GM12878 (cell line): ENCODE measurements around the gene PRPF6.

Experiments used
- ATF3 ChIP-seq: IDR thresholded peaks from 2 replicates; pipeline ENCODE4 v1.6.1; 2011; ENCODE audit warnings: low read depth, mild to moderate bottlenecking, low read length, moderate library complexity, borderline replicate concordance; ENCODE audit errors: extremely low read depth
- BHLHE40 ChIP-seq, 2 experiments: fragments of 450-650 bp in 1 of 2; IDR thresholded peaks; 2 replicates each; pipeline ENCODE4 v1.6.1; 2011 to 2017; ENCODE audit warnings: low read depth in 2 of 2, borderline replicate concordance in 1 of 2, improper control_type of control experiment in 1 of 2, low read length in 1 of 2, mild to moderate bottlenecking in 1 of 2
- CTCF ChIP-seq, 3 experiments: IDR thresholded peaks in 2 of 3; conservative IDR thresholded peaks in 1 of 3; 2 replicates each; pipeline ENCODE4 v1.5.1; 2011; ENCODE audit warnings: low read depth in 3 of 3, low read length in 3 of 3, mild to moderate bottlenecking in 3 of 3, control low read depth in 2 of 3, moderate library complexity in 2 of 3, inconsistent platforms in 1 of 3, mixed read lengths in 1 of 3; ENCODE audit not compliant: control insufficient read depth in 2 of 3, insufficient read depth in 1 of 3; ENCODE audit errors: extremely low read depth in 1 of 3
- EP300 ChIP-seq, 2 experiments: fragments of 150-350 bp in 1 of 2; IDR thresholded peaks; 2 replicates each; pipeline ENCODE4 v1.6.1; 2011 to 2012; ENCODE audit warnings: low read depth in 2 of 2, low read length in 2 of 2, borderline replicate concordance in 1 of 2, improper control_type of control experiment in 1 of 2, inconsistent platforms in 1 of 2; ENCODE audit not compliant: control insufficient read depth in 1 of 2
- ESRRA ChIP-seq: IDR thresholded peaks from 2 replicates; pipeline ENCODE4 v1.6.1; 2012; ENCODE audit warnings: mild to moderate bottlenecking, low read length, improper control_type of control experiment

- TF ChIP-seq CTCF (IDR thresholded peaks at IDR 0.05 in 2 of 3, conservative IDR thresholded peaks at IDR 0.05 in 1 of 3; ENCODE audit: control insufficient read depth in 2 of 3, extremely low read depth in 1 of 3, insufficient read depth in 1 of 3, low read depth in 3 of 3, low read length in 3 of 3) (no peak), EP300 (IDR thresholded peaks at IDR 0.05; ENCODE audit: borderline replicate concordance in 1 of 2, control insufficient read depth in 1 of 2, low read depth in 2 of 2, low read length in 2 of 2) (no peak), BHLHE40 (IDR thresholded peaks at IDR 0.05; ENCODE audit: borderline replicate concordance in 1 of 2, low read depth in 2 of 2, low read length in 1 of 2) (no peak), ATF3 (no peak), ESRRA (no peak)
Measured at GRCh38 chr20:64025826-64026412, 45.0 kb downstream of the PRPF6 start.
